HepG2 (cell line): ENCODE measurements around the gene CRTC2. TPM values are rescaled to one million over a fixed set of nuclear protein-coding genes. Genes with fewer than 3 reads are reported as not detected.

Source experiments
- ATRX ChIP-seq: sonication (generic); formaldehyde crosslinking; IDR thresholded peaks from 2 replicates; pipeline ENCODE4 v1.4.0; 2020; ENCODE audit warnings: missing genetic modification reagents, borderline replicate concordance
- KAT7 ChIP-seq: IDR thresholded peaks from 2 replicates; pipeline ENCODE4 v1.6.1; 2018; ENCODE audit warnings: borderline replicate concordance, missing compliant biosample characterization
- U2AF2 ChIP-seq: fragments of 200-400 bp; formaldehyde crosslinking; IDR thresholded peaks from 2 replicates; pipeline ENCODE4 v1.6.1; 2017; ENCODE audit warnings: low read depth, mild to moderate bottlenecking, low read length
- ZMYM2 ChIP-seq: sonication (generic); formaldehyde crosslinking; IDR thresholded peaks from 2 replicates; pipeline ENCODE4 v1.8.0; 2022; ENCODE audit warnings: mild to moderate bottlenecking, missing genetic modification reagents
- polyA plus RNA-seq, 8 experiments: library from polyadenylated mRNA; depleted of rRNA in 3 of 8; stranded (reverse) in 7 of 8; unstranded in 1 of 8; fragments of >200 nt; fragmentation: Illumina TruSeq in 4 of 8; extraction: Trizol in 4 of 8; gene quantifications; 2 replicates each; pipeline versions ENCODE4 v1.2.1 to v1.2.3, GENCODE V29; 2011 to 2016; ENCODE audit warnings: low read depth in 4 of 8, missing spikeins in 1 of 8, mixed read lengths in 1 of 8; ENCODE audit not compliant: insufficient read depth in 1 of 8
- total RNA-seq, 5 experiments: library from RNA; depleted of rRNA; stranded (reverse); fragments of >200 nt; fragmentation: Illumina TruSeq; extraction: Trizol; gene quantifications; 2 replicates each; pipeline ENCODE4 v1.2.3, GENCODE V29; 2016; ENCODE audit warnings: low read depth in 1 of 5
- TF ChIP-seq, protein P1 (sequence below), 2 experiments: IDR thresholded peaks; 2 replicates each; pipeline ENCODE4 v1.6.1; 2011 to 2012; ENCODE audit warnings: low read length in 2 of 2, borderline replicate concordance in 1 of 2, low read depth in 1 of 2, mild to moderate bottlenecking in 1 of 2, moderate library complexity in 1 of 2
- TF ChIP-seq, protein P2 (sequence below): sonication (generic); formaldehyde crosslinking; IDR thresholded peaks from 2 replicates; pipeline ENCODE4 v1.4.0; 2020; ENCODE audit warnings: missing genetic modification reagents
- TF ChIP-seq, protein P3 (sequence below): IDR thresholded peaks from 2 replicates; pipeline ENCODE4 v1.6.1; 2016; ENCODE audit warnings: control low read depth
- TF ChIP-seq, protein P4 (sequence below): sonication (generic); formaldehyde crosslinking; IDR thresholded peaks from 2 replicates; pipeline ENCODE4 v1.8.1; 2023; ENCODE audit warnings: missing genetic modification reagents, mild to moderate bottlenecking, borderline replicate concordance

CRTC2 gene
- total and polyA plus RNA-seq, 2 of the 13 experiments (the other 11 are each of a cell fraction or from before 2014, with no cell fraction given), result 6.1 to 26.7 TPM

DNA sequence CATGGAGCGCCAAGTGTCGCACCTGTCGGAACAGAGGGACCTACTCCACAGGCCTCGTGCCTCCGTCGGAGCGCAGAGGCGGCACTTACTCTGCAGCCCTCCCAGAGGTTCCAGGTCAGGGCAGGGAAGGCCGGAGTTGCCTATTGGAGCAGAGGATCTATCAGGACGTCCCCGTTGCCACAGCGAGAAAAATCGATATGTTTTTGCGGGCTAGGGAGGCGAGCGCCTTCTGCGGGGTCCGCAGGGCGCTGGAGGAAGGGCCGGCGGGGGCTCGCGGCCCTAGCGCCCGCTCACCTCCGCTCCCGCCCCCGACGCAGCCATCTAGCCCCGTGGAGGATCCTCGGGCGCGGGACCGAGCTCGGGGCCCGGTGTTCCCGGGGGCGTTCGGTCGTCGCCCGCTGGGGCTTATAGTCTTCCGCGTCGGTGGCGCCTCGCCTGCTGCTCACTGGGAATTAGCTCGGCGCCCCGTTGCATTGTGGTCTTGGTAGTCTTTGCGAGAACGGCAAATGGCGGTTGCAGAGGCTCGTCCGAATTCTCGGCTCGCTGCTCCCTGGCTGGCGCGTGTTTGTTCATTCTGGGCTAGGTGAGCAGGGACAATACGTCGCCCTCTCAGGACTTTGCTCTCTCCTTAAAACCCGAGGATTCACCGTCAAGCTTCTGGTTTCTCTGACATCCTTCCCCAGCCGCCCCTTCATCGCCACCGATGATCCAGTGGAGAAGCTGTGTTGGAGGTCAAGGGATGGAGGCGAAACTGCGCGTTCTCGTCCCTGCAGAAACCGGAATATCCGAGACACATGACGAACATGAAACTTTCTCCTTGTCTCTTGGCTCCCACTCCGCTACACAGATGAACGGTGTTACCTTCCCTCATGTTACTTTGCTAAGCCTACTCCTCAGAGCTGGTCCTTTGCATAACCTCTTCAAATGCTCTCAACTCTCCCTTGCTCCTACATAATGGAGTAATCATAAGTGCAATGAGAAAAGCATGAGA lies 19.1 kb upstream of the CRTC2 start, which contains the start of gene JTB (continued):
- TF ChIP-seq, protein P1, sequence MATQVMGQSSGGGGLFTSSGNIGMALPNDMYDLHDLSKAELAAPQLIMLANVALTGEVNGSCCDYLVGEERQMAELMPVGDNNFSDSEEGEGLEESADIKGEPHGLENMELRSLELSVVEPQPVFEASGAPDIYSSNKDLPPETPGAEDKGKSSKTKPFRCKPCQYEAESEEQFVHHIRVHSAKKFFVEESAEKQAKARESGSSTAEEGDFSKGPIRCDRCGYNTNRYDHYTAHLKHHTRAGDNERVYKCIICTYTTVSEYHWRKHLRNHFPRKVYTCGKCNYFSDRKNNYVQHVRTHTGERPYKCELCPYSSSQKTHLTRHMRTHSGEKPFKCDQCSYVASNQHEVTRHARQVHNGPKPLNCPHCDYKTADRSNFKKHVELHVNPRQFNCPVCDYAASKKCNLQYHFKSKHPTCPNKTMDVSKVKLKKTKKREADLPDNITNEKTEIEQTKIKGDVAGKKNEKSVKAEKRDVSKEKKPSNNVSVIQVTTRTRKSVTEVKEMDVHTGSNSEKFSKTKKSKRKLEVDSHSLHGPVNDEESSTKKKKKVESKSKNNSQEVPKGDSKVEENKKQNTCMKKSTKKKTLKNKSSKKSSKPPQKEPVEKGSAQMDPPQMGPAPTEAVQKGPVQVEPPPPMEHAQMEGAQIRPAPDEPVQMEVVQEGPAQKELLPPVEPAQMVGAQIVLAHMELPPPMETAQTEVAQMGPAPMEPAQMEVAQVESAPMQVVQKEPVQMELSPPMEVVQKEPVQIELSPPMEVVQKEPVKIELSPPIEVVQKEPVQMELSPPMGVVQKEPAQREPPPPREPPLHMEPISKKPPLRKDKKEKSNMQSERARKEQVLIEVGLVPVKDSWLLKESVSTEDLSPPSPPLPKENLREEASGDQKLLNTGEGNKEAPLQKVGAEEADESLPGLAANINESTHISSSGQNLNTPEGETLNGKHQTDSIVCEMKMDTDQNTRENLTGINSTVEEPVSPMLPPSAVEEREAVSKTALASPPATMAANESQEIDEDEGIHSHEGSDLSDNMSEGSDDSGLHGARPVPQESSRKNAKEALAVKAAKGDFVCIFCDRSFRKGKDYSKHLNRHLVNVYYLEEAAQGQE (IDR thresholded peaks at IDR 0.05; ENCODE audit: borderline replicate concordance in 1 of 2, low read depth in 1 of 2, low read length in 2 of 2), result no peak; a peak in 1 of 4 replicates
- TF ChIP-seq, protein P2, sequence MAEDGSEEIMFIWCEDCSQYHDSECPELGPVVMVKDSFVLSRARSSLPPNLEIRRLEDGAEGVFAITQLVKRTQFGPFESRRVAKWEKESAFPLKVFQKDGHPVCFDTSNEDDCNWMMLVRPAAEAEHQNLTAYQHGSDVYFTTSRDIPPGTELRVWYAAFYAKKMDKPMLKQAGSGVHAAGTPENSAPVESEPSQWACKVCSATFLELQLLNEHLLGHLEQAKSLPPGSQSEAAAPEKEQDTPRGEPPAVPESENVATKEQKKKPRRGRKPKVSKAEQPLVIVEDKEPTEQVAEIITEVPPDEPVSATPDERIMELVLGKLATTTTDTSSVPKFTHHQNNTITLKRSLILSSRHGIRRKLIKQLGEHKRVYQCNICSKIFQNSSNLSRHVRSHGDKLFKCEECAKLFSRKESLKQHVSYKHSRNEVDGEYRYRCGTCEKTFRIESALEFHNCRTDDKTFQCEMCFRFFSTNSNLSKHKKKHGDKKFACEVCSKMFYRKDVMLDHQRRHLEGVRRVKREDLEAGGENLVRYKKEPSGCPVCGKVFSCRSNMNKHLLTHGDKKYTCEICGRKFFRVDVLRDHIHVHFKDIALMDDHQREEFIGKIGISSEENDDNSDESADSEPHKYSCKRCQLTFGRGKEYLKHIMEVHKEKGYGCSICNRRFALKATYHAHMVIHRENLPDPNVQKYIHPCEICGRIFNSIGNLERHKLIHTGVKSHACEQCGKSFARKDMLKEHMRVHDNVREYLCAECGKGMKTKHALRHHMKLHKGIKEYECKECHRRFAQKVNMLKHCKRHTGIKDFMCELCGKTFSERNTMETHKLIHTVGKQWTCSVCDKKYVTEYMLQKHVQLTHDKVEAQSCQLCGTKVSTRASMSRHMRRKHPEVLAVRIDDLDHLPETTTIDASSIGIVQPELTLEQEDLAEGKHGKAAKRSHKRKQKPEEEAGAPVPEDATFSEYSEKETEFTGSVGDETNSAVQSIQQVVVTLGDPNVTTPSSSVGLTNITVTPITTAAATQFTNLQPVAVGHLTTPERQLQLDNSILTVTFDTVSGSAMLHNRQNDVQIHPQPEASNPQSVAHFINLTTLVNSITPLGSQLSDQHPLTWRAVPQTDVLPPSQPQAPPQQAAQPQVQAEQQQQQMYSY (CRISPR knock-in tag), result no peak
- peak; percentile 77; the same call in 1 of the 2 replicates for TF ChIP-seq KAT7 (CRISPR knock-in tag)
- TF ChIP-seq, protein P3, sequence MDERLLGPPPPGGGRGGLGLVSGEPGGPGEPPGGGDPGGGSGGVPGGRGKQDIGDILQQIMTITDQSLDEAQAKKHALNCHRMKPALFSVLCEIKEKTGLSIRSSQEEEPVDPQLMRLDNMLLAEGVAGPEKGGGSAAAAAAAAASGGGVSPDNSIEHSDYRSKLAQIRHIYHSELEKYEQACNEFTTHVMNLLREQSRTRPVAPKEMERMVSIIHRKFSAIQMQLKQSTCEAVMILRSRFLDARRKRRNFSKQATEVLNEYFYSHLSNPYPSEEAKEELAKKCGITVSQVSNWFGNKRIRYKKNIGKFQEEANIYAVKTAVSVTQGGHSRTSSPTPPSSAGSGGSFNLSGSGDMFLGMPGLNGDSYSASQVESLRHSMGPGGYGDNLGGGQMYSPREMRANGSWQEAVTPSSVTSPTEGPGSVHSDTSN (CRISPR knock-in tag), result no peak
- TF ChIP-seq ATRX (CRISPR knock-in tag), result no peak
- peak; percentile 65; the same call in 1 of the 2 replicates for TF ChIP-seq ZMYM2 (CRISPR knock-in tag)
- no peak for TF ChIP-seq U2AF2
- TF ChIP-seq, protein P4, sequence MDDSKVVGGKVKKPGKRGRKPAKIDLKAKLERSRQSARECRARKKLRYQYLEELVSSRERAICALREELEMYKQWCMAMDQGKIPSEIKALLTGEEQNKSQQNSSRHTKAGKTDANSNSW (CRISPR knock-in tag), result peak; percentile 92; the same call in 1 of the 2 replicates
